GM19395 (cell line): ENCODE data around the gene SBNO2.
"Not testable (repeated sequence)": the region's sequence is repeated elsewhere in the genome, so short reads cannot be mapped to it uniquely, and the experiment has no call there.

Experiments
- ATAC-seq: cut with Tn5 transposase; IDR thresholded peaks from one replicate; pipeline ENCODE4 v1.9.1; 2021; ENCODE audit warnings: mild to moderate bottlenecking, moderate library complexity; ENCODE audit not compliant: unreplicated experiment

SBNO2 gene

DNA sequence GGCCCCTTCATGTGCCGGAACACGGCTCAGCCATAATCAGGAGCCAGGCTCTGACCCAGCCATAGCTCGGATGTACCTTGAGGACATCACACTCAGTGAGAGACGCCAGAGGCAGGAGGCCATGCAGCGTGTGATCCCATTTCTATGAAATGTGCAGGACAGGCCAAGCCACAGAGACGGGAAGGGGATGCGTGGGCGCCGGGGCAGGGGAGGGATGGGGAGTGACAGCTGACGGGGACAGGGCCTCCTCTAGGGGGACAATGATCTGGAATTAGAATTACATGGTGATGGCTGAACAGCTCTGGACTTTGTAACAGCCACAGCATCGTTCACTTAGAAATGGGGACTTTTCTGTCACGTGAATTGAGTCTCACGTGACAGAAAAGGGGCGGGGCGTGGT, 34.9 kb downstream of the SBNO2 start:
- no peak for ATAC-seq

- ATAC-seq, result no peak
Measured at GRCh38 chr19:1138121-1138520, 35.9 kb downstream of the SBNO2 start.

GRCh38 chr19:1136621-1137317, 37.3 kb downstream of the SBNO2 start:
- no peak for ATAC-seq

GRCh38 chr19:1136201-1136600, 37.9 kb downstream of the SBNO2 start:
- no peak for ATAC-seq

DNA sequence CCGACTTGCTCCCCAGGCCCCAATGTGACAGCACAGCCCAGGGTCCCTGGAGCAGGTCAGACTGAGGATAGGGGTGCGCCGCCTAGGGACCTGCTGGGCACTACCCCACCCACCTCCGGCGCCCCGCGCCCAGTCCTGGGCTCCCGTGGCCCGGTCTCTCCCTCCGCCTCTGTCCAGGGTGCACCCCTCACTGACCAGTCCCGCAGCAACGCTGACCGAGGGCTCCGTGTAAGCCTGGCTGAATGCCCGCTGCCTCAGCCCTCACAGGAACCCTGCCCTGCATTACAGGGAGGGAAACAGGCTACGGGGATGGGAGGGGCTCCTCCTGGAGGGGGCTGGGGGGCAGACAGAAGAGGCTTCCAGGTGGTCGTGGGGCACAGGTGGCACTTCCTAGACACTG, 38.6 kb downstream of the SBNO2 start:
- no peak for ATAC-seq

GRCh38 chr19:1134431-1134830, 39.6 kb downstream of the SBNO2 start:
- no peak for ATAC-seq

- ATAC-seq, result no peak
Measured at GRCh38 chr19:1133471-1133929, 40.6 kb downstream of the SBNO2 start.

DNA sequence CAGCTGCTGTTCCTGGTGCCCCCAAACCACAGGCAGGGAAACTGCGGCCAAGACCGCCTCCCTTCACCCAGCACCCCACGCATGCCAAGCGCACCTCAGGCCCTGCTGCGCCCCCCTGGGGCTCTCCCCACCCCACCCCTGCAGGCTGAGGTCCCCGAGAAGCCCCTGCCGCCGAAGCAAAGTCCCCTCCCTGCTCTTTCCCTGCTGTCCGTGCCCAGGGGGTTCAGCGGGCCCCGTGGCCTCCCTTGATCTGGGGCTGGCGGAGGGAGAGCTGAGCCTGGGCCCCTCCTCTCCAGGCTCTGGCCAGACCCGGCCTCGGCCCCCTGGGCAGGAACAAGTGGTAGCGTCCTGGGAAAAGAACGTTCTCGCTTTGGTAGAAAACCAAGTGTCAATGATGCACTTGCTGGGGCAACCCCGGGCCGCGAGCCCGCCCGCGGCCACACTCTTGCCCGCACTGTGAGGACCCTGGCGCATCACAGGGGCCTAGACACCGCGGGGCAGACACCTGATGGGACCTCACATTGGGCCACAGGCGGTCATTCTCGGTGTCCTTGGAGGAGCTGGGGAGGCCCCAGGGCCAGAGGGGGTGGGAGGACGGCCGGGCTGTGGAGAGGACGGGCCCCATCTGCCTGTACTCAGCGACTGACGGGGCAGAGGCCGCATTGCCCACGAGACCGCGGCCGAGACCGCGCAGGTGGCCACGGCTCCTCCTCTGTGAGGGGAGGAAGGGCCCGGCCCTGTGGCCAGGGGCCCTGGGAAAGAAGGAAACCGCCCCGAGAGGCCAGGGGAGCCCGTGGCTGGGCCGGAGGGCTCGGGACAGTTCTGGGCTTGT, 41.3 kb downstream of the SBNO2 start:
- ATAC-seq, result peak; percentile 24

GRCh38 chr19:1131718-1132551, 42.1 kb downstream of the SBNO2 start:
- peak; percentile 51 for ATAC-seq

DNA sequence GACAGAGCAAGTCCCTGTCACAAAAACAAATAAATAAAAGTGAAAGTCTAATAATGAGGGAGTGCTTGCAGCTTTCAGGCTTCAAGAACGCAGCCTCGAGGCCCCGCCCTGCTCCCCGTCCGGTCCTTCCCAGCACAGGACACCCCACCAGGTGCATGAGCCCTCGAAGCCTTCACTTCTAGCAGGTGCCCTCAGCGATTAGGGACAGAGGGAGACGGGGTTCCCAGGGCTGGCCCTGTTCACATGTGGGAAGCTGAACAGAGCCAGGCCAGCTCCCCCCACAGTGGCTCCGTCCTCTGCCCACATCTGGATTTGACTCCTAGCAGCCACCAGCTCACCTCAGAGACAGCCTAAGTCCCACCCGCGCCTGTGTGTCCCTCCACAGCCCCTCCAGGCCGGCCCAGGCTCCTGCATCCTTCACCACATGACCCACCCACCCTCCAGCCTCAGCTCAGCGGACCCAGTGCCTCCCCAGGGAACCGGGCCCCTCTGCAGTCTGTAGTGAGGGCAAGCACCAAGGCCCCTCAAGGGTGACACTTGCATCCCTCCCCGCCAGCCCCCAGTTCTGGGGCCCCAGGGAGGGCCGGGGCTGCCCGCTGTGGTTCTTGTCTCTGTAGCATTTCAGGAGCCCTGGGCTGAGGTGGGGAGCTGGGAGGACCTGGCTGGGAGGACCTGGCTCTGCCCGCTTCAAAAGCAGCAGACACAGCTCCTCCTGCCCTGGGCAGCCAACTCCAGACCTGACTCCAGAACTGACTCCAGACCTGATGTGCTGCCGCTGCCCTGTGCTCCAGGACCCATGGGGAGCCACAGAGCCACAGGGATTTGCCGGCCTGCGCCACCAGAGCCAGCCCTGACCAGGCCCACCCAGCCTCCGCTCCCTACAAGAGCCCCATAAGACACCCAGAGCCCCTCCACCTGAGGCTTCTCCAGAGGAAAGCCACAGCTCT, 43.0 kb downstream of the SBNO2 start:
- no peak for ATAC-seq

DNA sequence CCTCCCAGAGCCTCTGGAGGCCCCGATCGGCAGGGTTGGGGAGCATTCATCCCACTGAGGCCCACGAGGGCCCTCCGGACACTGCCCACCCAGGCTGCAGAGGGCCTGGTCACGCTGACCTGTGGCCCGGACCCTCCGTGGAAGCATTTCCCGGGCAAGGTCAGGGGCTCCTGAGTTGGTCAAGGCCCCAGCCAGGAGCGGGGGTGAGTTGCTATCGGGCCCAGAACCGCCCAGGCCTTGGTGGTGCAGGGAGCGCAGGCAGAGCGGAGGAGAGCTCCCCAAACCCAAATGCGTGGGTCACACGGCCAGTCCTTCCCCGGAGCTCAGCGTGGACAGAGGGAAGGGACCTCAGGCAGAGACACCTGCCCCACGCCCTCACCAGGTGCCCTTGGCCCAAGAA, 44.5 kb downstream of the SBNO2 start:
- ATAC-seq, result no peak

GRCh38 chr19:1129084-1129483, 45.0 kb downstream of the SBNO2 start:
- not testable (repeated sequence) for ATAC-seq

GRCh38 chr19:1128106-1128505, 46.0 kb downstream of the SBNO2 start:
- ATAC-seq, result no peak

- no peak for ATAC-seq
Measured at GRCh38 chr19:1126984-1127760, 46.9 kb downstream of the SBNO2 start.

DNA sequence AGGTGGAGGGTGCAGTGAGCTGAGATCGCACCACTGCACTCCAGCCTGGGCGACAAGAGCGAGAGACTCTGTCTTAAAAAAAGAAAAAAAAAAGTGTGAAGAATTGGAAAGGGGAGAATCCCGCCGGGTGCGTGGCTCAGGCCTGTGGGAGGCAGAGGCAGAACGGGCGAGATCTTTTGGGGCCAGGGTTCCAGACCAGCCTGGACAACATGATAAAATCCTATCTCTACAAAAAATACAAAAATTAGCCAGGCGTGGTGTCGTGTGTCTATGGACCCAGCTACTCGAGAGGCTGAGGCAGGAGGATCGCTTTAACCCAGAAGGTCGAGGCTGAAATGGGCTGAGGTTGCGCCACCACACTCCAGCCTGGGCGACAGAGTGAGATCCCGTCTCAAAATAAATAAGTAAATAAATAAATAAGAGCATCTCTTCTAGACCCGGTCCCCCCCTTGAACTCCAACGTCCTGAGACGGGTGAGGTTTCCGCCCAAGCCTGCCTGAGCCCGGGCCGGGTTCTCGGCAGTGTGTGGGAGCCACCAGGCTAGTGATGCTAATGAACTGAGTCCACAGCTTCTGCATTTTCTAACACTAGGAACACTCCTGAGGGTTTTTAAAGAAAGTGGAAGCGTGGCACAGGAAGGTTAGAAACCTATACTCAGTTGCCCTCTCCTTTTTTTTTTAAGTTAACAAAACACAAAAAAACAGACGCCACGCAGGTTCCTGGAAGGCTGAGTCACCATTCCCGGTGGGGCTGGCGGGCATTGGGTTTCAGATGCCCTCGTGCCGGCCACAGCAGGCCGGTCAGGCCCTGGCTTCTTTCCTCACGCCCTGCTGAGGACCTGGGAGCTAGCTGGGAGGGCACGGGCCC, 48.2 kb downstream of the SBNO2 start:
- no peak for ATAC-seq

- no peak for ATAC-seq
Measured at GRCh38 chr19:1123885-1124677, 50.0 kb downstream of the SBNO2 start.

GRCh38 chr19:1123381-1123780, 50.7 kb downstream of the SBNO2 start:
- no peak for ATAC-seq

DNA sequence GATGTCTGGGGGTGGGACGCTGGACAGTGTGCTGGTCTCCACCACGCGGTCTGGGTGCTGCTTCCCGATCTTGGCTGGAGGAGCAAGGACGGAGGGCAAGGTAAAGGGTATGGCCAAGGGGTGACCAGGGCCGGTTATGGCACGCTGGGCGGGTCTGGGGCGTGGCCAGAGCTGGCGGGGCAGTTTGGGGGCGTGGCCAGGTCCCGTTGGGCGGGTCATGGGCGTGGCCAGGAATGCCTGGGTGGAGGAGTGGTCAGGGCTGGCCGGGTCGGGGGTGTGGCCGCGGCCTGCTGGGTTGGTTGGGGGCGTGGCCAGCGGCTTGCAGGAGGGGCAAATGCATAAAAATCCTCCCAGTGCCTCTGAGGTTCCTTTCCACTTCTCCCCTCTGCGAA, 51.1 kb downstream of the SBNO2 start:
- ATAC-seq, result no peak
